ENCODE measurements around the gene CABLES2.

DNA sequence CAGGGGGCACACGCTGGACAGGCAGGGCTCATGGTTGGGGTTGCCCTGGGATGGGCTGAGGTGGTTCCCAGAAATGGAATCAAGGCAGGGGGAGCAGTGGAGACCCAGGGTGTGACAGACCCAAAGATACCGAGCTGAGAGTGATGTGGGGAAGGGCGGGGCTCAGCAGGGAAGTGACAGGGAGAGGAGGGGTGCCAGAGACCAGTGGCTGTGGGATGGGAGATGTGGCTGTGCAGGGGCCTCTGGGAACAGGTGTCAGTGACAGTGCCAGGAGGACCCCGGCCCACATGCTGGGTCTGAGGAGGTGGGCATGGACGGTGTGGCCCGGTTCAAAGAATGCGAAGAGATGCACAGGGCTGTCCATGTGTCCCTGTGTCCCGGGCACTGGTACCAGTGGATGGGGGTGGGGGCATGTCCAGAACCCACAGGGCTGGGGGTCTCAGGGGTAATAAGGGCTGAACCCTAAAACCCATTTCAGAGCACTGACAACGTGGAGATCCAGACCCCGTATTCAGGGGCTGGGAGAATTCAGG is 1.0 kb downstream of the CABLES2 start:
- TF ChIP-seq POLR2AphosphoS5 (IDR thresholded peaks at IDR 0.05; ENCODE audit: low read depth, low read length) (no peak), YY1 (IDR thresholded peaks at IDR 0.05; ENCODE audit: extremely low read depth, insufficient replicate concordance, low read depth, low read length) (no peak), EZH2 (IDR thresholded peaks at IDR 0.05) (no peak), EZH2phosphoT487 (IDR thresholded peaks at IDR 0.05; ENCODE audit: borderline replicate concordance) (no peak), RAD21 (IDR thresholded peaks at IDR 0.05; ENCODE audit: low read depth) (no peak), POLR2A (IDR thresholded peaks at IDR 0.05; ENCODE audit: borderline replicate concordance, extremely low read depth, insufficient read depth, insufficient read length) (no peak), SRF (IDR thresholded peaks at IDR 0.05; ENCODE audit: low read depth) (no peak), EGR1 (IDR thresholded peaks at IDR 0.05; ENCODE audit: low read depth) (no peak), SP1 (IDR thresholded peaks at IDR 0.05; ENCODE audit: low read depth) (no peak)
- TF ChIP-seq, protein P1, sequence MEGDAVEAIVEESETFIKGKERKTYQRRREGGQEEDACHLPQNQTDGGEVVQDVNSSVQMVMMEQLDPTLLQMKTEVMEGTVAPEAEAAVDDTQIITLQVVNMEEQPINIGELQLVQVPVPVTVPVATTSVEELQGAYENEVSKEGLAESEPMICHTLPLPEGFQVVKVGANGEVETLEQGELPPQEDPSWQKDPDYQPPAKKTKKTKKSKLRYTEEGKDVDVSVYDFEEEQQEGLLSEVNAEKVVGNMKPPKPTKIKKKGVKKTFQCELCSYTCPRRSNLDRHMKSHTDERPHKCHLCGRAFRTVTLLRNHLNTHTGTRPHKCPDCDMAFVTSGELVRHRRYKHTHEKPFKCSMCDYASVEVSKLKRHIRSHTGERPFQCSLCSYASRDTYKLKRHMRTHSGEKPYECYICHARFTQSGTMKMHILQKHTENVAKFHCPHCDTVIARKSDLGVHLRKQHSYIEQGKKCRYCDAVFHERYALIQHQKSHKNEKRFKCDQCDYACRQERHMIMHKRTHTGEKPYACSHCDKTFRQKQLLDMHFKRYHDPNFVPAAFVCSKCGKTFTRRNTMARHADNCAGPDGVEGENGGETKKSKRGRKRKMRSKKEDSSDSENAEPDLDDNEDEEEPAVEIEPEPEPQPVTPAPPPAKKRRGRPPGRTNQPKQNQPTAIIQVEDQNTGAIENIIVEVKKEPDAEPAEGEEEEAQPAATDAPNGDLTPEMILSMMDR (IDR thresholded peaks at IDR 0.05 in 2 of 3, conservative IDR thresholded peaks at IDR 0.05 in 1 of 3; ENCODE audit: borderline replicate concordance in 1 of 3, insufficient read depth in 1 of 3, low read depth in 2 of 3, low read length in 2 of 3) = no peak
- TF ChIP-seq, protein P2, sequence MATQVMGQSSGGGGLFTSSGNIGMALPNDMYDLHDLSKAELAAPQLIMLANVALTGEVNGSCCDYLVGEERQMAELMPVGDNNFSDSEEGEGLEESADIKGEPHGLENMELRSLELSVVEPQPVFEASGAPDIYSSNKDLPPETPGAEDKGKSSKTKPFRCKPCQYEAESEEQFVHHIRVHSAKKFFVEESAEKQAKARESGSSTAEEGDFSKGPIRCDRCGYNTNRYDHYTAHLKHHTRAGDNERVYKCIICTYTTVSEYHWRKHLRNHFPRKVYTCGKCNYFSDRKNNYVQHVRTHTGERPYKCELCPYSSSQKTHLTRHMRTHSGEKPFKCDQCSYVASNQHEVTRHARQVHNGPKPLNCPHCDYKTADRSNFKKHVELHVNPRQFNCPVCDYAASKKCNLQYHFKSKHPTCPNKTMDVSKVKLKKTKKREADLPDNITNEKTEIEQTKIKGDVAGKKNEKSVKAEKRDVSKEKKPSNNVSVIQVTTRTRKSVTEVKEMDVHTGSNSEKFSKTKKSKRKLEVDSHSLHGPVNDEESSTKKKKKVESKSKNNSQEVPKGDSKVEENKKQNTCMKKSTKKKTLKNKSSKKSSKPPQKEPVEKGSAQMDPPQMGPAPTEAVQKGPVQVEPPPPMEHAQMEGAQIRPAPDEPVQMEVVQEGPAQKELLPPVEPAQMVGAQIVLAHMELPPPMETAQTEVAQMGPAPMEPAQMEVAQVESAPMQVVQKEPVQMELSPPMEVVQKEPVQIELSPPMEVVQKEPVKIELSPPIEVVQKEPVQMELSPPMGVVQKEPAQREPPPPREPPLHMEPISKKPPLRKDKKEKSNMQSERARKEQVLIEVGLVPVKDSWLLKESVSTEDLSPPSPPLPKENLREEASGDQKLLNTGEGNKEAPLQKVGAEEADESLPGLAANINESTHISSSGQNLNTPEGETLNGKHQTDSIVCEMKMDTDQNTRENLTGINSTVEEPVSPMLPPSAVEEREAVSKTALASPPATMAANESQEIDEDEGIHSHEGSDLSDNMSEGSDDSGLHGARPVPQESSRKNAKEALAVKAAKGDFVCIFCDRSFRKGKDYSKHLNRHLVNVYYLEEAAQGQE (IDR thresholded peaks at IDR 0.05; ENCODE audit: low read depth) = no peak
- TF ChIP-seq, protein P3, sequence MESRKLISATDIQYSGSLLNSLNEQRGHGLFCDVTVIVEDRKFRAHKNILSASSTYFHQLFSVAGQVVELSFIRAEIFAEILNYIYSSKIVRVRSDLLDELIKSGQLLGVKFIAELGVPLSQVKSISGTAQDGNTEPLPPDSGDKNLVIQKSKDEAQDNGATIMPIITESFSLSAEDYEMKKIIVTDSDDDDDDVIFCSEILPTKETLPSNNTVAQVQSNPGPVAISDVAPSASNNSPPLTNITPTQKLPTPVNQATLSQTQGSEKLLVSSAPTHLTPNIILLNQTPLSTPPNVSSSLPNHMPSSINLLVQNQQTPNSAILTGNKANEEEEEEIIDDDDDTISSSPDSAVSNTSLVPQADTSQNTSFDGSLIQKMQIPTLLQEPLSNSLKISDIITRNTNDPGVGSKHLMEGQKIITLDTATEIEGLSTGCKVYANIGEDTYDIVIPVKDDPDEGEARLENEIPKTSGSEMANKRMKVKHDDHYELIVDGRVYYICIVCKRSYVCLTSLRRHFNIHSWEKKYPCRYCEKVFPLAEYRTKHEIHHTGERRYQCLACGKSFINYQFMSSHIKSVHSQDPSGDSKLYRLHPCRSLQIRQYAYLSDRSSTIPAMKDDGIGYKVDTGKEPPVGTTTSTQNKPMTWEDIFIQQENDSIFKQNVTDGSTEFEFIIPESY (IDR thresholded peaks at IDR 0.05; ENCODE audit: extremely low read depth, insufficient replicate concordance, low read length) = no peak
